HG03469 (cell line): ENCODE results near the gene SETD1A.

Experiments used
- ATAC-seq: cut with Tn5 transposase; IDR thresholded peaks from one replicate; pipeline ENCODE4 v1.9.1; 2021; ENCODE audit warnings: mild to moderate bottlenecking, moderate library complexity, moderate number of reproducible peaks; ENCODE audit not compliant: unreplicated experiment

The SETD1A gene

DNA sequence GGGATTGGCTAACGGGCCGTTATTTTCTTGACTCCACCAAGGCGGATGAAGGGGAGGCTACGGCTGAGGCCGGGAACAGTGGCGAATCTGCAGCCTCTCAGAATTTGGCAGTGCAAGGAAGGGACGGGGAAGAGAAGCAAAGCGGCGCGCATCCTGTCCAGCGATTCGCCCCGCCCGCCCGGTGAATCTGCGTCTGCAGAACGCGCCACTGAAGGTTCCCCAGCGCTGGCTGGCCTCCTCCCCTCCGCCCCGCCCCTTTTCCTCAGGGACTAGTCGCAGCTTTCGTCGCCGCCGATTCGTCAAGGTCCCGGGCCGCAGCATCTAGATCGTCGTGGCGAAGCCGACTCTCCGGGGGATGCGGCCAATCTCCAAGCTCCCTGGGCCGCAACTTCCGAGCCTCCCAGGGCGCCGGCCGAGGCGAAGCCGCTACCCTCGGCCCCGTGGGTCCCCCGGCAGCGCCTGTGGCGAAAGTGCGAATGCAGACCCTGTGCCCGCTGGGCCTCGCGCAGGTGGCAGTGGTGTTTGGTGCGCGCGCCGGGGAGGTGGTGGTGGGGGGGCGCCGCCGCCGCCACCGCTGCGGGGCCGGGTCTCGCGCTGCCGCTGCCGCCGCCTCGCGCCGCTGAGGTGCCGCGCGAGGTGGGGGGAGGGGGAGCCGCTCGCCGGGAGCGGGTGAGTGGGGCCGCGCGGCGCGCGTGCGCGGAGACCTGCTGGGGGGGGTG, at the start of gene SETD1A:
Gene SETD1A, plus strand, starts transcription at position 299 of the 719 bp plus-strand sequence. CDS start 978 bp downstream, outside the sequence.
- ATAC-seq, result peak; percentile 30

DNA sequence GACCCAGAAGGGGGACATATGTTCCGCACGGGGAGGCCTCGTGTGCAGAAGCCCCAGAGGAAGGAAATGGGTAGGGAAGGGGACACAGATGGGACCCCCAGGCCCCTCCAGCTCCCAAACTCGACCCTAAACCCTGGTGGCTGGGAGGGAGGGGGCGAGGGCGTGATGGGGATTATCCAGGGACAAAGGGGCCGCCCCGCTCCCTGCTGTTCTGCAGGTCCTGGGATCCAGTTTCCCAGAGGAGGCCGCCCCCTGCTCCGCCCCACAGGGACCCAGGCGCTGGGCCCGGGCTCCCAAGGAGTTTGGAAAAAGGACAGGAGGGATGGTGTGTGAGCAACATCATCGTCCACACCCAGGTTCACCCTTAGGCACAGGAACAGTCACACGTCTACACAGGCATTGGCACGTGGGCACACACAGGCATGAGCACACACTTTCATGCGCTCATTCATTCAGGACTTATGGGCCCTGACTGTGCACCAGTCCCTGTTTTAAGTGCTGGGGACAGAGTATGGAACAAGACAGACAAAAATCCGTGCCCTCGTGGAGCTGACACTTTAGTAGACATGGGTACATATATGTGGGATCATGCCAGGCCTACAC, 47.0 kb upstream of the SETD1A start:
- ATAC-seq, result no peak

GRCh38 chr16:30912794-30913412, 44.7 kb upstream of the SETD1A start:
- no peak for ATAC-seq

DNA sequence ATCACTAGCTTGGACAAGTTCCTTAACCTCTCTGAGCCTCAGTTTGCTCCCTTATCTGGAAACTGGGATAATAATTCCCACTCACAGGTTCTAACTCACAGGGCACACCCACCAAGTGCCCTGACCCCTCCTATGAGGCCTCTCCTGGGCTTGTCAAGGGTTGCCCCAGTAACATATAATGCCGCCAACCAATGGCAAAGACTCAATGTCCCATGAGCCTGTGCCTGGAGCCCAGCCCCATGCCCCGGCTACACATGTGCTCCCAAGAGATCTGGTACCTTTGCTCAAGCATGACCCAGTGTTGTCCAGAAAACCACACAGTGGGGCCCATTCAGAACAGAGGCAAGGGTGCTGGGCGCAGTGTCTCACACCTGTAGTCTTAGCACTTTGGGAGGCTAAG, 42.7 kb upstream of the SETD1A start:
- no peak for ATAC-seq

DNA sequence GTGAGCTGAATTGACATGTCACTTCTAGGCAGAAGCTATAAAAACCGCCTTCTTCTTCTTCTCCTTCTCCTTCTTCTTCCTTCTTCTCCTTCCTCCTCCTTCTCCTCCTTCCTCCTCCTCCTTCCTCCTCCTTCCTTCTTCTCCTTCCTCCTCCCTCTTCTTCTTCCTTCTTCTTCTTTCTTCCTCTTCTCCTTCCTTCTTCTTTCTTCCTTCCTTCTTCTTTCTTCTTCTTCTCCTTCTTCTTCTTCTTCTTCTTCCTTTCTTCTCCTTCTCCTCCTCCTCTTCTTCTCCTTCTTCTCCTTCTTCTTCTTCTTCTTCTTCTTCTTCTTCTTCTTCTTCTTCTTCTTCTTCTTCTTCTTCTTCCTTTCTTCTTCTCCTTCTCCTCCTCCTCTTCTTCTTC, 38.9 kb upstream of the SETD1A start:
- no peak for ATAC-seq

GRCh38 chr16:30920891-30921290, 36.7 kb upstream of the SETD1A start:
- no peak for ATAC-seq

- ATAC-seq, result no peak
Measured at GRCh38 chr16:30921459-30921747, 36.2 kb upstream of the SETD1A start.

GRCh38 chr16:30921748-30922419, 35.7 kb upstream of the SETD1A start:
- ATAC-seq, result no peak

DNA sequence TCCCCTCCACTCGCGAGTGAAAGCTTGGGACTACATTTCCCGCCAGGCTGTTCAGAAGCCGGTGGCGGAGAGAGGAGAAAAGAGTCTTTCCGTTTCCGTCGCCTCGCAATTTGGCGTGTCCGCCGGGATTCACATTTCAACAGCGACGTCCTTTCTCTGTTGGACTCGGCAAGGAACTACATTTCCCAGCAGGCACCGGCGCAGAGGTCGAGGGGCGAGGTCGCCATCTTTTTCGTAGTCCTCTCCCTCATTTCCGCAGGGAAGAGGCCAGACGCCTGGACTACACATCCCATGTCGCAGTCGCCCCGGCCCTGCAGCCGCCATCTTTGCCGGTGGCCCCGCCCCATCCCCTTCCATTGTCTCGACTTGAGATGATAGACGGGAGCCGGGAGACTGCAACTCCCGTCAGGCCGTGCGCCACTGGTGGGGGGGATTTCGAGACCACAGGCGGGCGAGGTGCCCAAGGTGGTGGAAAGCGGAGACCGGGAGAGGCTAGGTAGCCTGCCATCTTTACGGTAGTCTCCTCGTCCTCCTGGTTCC, 35.1 kb upstream of the SETD1A start:
- ATAC-seq, result peak; percentile 56

- peak; percentile 53 for ATAC-seq
Measured at GRCh38 chr16:30922960-30923535, 34.5 kb upstream of the SETD1A start.

GRCh38 chr16:30923554-30924075, 33.9 kb upstream of the SETD1A start, which contains the start of gene FBXL19:
Gene FBXL19, plus strand, starts transcription at chr16:30923572. Its CDS starts 2,183 bp downstream, at chr16:30925755.
- ATAC-seq, result no peak

DNA sequence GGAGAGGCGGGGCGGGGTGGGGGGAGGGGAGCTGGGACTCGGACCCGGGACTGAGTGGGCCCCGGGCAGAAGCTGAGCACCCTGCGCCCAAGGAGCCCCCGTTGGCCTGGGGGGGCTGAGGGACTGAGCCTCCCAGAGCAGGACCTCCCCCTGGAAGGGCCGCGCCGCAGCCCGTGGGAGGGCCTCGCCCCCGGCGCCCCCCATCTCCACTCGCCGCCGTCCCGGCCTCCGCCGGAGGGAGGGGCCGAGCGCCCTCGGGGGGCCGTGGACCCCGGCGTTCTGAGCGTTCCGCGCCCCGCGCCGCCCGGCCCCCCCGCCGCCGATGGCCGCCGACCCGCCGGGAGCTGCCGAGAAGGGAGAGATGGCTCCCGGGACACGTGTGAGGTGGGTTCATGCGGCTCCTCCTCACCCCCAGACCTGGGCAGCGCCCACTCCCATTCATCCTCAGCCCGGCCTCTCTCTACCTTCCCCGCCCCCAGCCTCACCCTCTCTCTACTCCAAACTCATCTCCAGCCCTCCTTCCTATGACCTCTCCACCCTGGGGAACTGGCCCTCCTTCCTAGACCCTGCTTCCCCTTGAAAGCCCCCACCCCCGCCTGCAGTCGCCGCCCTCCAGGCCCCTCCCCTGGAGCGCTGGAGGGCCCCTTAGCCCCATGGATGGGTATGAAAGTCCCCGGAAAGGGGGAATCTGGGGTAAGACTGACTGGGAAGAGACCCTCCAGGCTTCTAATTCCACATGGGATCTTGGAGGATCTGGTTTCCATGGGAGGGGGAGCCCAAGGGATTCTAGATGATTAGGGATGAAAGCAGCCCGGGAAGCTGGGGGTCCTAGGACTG, 33.3 kb upstream of the SETD1A start:
- ATAC-seq, result no peak

DNA sequence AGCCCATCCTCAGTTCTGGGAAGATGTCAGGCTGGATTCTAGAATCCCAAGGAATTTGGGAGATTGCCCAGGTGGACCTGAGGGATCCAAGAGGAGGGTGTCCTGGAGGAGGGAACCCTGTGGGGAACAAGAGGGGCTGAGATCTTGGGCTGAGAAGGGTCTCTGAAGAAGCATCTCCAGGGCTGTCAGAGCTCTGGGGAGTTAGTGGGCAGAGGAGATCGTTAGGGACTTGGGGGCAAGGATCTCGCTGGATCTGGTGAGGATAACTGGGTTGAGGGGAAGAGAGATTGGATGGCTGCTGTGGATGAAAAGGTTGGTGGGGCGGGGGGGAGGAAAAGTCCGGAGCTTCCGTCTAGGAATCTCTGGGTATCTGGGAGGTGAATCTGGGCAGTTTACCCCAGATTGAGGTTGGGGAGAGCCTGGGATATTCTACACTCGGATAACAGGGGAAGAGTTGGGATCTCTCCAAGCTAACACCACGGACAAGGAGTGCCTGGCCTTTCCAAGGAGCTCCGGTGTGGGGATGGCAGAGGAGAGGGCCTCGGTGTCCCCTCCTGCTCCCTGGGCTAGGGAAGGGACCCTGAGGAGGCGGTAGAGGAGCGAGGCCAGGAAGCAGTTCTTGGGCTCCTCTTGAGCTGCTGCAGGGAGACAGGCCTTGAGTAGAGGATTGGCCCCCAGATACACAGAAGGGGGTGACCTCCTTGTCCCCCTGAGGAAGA, 32.5 kb upstream of the SETD1A start:
- ATAC-seq, result no peak

DNA sequence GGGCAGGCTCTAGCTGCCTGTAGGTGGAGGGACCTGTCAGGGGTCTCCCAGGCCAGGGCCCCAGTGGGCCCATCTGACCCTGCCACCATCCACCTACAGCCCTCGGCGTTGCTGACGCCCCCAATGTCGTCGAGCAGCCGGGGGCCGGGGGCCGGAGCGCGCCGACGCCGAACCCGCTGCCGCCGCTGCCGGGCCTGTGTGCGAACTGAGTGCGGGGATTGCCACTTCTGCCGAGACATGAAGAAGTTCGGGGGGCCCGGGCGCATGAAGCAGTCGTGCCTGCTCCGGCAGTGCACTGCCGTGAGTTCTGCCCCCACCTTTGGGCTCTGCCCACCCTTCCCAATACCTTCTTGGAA, 31.9 kb upstream of the SETD1A start:
- ATAC-seq, result no peak

- no peak for ATAC-seq
Measured at GRCh38 chr16:30925995-30926811, 31.4 kb upstream of the SETD1A start.

GRCh38 chr16:30926937-30927788, 30.4 kb upstream of the SETD1A start:
- ATAC-seq, result no peak

DNA sequence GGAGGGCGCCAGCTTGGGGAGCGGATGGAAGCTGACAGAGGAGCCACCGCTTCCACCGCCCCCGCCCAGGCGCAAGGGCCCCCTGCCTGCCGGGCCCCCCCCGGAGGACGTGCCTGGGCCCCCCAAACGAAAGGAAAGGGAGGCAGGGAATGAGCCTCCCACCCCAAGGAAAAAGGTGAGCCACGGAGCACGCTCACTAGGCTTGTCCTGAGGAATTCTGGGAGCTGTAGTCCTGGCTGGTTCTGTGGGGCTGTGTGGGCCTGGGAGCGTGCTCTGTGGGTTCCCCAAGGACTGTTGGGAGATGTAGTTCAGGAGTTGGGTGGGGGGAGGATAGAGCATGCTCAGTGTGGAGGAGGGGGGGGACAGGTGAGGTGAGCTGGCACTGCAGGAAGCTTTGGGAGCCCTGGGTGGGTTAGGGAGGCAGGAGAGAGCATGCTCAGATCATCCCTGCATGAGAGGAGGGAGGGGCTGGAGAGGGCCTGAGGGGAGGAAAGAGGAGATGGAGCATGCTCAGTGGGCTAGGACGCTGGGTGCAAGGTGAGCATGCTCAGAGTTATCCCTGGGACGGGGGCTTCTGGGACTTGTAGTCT, 29.7 kb upstream of the SETD1A start:
- ATAC-seq, result no peak
